Ishikawa (cell line): ENCODE results near the gene NFIB.

Experiments
- CEBPB ChIP-seq: IDR thresholded peaks from 2 replicates; pipeline ENCODE4 v1.6.1; 2012
- CREB1 ChIP-seq: IDR thresholded peaks from 2 replicates; pipeline ENCODE4 v1.6.1; 2012; ENCODE audit warnings: low read depth
- EGR1 ChIP-seq: IDR thresholded peaks from 2 replicates; pipeline ENCODE4 v1.6.1; 2012
- EP300 ChIP-seq: IDR thresholded peaks from 2 replicates; pipeline ENCODE4 v1.6.1; 2012; ENCODE audit warnings: borderline replicate concordance
- FOXM1 ChIP-seq: IDR thresholded peaks from 2 replicates; pipeline ENCODE4 v1.6.1; 2012; ENCODE audit warnings: low read depth, borderline replicate concordance
- NFIC ChIP-seq: IDR thresholded peaks from 2 replicates; pipeline ENCODE4 v1.6.1; 2012
- RAD21 ChIP-seq: IDR thresholded peaks from 2 replicates; pipeline ENCODE4 v1.6.1; 2012; ENCODE audit warnings: low read depth
- REST ChIP-seq: IDR thresholded peaks from 2 replicates; pipeline ENCODE4 v1.6.1; 2012; ENCODE audit warnings: low read depth, mild to moderate bottlenecking
- TAF1 ChIP-seq: IDR thresholded peaks from 2 replicates; pipeline ENCODE4 v1.6.1; 2012; ENCODE audit warnings: low read depth, mild to moderate bottlenecking
- TCF12 ChIP-seq: IDR thresholded peaks from 2 replicates; pipeline ENCODE4 v1.6.1; 2012; ENCODE audit warnings: low read depth
- TEAD4 ChIP-seq: IDR thresholded peaks from 2 replicates; pipeline ENCODE4 v1.6.1; 2012
- YY1 ChIP-seq: IDR thresholded peaks from 2 replicates; pipeline ENCODE4 v1.6.1; 2012; ENCODE audit warnings: low read depth
- ZBTB7A ChIP-seq: IDR thresholded peaks from 2 replicates; pipeline ENCODE4 v1.6.1; 2012; ENCODE audit warnings: low read depth
- TF ChIP-seq, protein P1 (sequence below): IDR thresholded peaks from 2 replicates; pipeline ENCODE4 v1.6.1; 2012
- TF ChIP-seq, protein P2 (sequence below): IDR thresholded peaks from 2 replicates; pipeline ENCODE4 v1.6.1; 2012

The NFIB gene

GRCh38 chr9:14173713-14174112, 140.2 kb downstream of the NFIB start:
- TF ChIP-seq NFIC: peak; percentile 42; the same call in 1 of the 2 replicates
- TF ChIP-seq, protein P1, sequence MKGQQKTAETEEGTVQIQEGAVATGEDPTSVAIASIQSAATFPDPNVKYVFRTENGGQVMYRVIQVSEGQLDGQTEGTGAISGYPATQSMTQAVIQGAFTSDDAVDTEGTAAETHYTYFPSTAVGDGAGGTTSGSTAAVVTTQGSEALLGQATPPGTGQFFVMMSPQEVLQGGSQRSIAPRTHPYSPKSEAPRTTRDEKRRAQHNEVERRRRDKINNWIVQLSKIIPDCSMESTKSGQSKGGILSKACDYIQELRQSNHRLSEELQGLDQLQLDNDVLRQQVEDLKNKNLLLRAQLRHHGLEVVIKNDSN: no peak

DNA sequence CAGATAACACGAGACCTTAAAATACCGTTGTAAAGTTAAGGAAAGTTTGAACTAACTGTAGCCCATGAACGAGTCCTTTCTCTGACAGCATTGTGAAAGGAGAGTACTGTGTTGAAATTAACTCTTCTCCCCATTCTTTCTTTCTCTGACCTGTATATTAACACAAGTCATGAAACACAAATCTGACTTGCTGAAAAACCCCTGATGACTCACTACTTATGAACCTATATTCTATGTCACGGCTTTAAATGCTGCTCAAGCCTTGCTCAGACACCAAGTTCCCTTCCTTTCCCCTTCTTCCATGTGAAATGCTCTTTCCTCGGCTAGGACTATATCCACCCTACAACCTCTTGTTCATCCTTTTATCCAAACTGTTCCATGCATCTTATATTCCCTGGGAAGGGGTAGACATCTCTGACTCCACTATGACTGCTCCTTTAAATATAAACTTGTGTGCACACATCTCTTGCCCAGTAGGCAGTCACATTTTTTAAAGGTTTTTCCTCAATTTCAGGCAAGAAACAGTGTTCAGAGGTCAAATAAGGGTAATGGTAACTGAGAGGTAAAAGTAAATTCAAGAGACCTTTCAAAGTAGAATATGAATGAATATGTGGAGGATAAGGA, 142.9 kb downstream of the NFIB start:
- TF ChIP-seq TAF1: no peak

GRCh38 chr9:14170392-14170931, 143.5 kb downstream of the NFIB start:
- TF ChIP-seq YY1: no peak
- no peak for TF ChIP-seq FOXM1
- no peak for TF ChIP-seq CREB1
- TF ChIP-seq, protein P2, sequence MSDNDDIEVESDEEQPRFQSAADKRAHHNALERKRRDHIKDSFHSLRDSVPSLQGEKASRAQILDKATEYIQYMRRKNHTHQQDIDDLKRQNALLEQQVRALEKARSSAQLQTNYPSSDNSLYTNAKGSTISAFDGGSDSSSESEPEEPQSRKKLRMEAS: no peak
- TF ChIP-seq TCF12: no peak
- TF ChIP-seq, protein P1: no peak
- no peak for TF ChIP-seq EP300
- TF ChIP-seq REST: no peak
- TF ChIP-seq EGR1: no peak
- TF ChIP-seq TEAD4: no peak

GRCh38 chr9:14168381-14168780, 145.6 kb downstream of the NFIB start:
- no peak for TF ChIP-seq NFIC
- TF ChIP-seq YY1: no peak
- no peak for TF ChIP-seq EP300
- TF ChIP-seq EGR1: no peak
- no peak for TF ChIP-seq ZBTB7A
- no peak for TF ChIP-seq RAD21
- TF ChIP-seq FOXM1: no peak
- TF ChIP-seq, protein P1: no peak
- no peak for TF ChIP-seq TCF12
- TF ChIP-seq, protein P2: no peak
- no peak for TF ChIP-seq REST
- TF ChIP-seq CREB1: no peak
- no peak for TF ChIP-seq CEBPB
- no peak for TF ChIP-seq TEAD4
- no peak for TF ChIP-seq TAF1

DNA sequence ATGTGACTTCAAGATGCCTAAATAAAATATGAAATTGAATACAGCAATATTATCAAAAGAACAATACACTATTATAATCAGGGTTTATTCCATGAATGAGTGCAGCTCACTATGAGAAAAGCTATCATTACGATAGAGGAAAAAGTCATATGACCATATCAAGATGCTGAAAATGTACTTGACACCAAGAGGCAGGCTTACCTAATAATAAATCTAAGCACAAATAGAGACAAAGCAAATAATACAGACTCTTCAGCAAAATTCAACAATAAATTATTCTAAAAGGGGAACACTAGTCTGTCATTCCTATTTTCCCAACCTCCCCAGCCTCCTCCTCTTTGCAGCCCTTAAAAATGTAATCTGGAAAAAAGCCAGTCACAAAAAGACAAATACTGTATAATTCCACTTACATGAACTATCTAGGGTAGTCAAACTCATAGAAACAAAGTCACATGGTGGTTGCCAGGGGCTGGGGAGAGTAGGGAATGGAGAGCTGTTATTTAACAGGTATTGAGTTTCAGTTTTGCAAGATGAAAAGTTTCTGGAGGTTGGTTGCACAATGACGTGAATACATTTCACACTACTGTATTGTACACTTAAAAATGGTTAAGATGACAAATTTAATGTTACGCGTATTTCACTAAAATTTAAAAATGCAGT, 148.4 kb downstream of the NFIB start:
- TF ChIP-seq CEBPB (peak; percentile 63; the same call in 1 of the 2 replicates), NFIC (no peak)

DNA sequence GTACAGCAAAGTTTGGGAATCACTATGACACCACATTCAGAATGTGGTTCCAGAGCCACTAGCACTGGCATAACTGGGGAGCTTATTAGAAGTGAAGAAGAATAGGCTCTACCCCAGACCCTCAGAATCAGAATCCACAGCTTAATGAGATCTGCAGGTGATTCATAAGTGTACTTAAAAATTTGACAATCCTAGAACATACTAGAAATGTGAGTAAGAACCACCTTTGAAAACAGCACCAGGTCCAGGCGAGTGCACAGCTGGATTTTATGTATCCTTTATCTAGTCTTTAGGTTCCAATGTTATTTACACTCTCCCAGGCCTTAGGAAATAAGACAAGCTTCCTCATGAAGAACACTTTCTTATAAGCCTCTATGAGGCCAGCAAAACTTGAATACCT, 149.0 kb downstream of the NFIB start:
- TF ChIP-seq EGR1: no peak
- TF ChIP-seq FOXM1: no peak
- TF ChIP-seq CEBPB: no peak
- TF ChIP-seq TCF12: no peak
- TF ChIP-seq TAF1: no peak
- TF ChIP-seq YY1: no peak
- TF ChIP-seq ZBTB7A: no peak
- TF ChIP-seq NFIC: no peak
- no peak for TF ChIP-seq EP300
- no peak for TF ChIP-seq REST
- TF ChIP-seq CREB1: no peak
- TF ChIP-seq RAD21: no peak
- TF ChIP-seq, protein P1: no peak
- TF ChIP-seq, protein P2: no peak
- no peak for TF ChIP-seq TEAD4
